RPMI7951 (cell line): ENCODE results near the gene ASTN2. TPM values are rescaled to one million over a fixed set of nuclear protein-coding genes. Genes with fewer than 3 reads are reported as not detected.

Experiments used
- DNase-seq: peaks from one replicate; pipeline ENCODE4 v3.0.0-alpha.2; 2012; ENCODE audit warnings: low read depth
- total RNA-seq: library from RNA; depleted of rRNA; stranded (reverse); fragments of >200 nt; shearing (Covaris generic); gene quantifications from 2 replicates; pipeline ENCODE4 v1.2.3, GENCODE V29; 2014

ASTN2 gene
- total RNA-seq, 1 experiment from 2014 or later: 5.2 TPM

DNA sequence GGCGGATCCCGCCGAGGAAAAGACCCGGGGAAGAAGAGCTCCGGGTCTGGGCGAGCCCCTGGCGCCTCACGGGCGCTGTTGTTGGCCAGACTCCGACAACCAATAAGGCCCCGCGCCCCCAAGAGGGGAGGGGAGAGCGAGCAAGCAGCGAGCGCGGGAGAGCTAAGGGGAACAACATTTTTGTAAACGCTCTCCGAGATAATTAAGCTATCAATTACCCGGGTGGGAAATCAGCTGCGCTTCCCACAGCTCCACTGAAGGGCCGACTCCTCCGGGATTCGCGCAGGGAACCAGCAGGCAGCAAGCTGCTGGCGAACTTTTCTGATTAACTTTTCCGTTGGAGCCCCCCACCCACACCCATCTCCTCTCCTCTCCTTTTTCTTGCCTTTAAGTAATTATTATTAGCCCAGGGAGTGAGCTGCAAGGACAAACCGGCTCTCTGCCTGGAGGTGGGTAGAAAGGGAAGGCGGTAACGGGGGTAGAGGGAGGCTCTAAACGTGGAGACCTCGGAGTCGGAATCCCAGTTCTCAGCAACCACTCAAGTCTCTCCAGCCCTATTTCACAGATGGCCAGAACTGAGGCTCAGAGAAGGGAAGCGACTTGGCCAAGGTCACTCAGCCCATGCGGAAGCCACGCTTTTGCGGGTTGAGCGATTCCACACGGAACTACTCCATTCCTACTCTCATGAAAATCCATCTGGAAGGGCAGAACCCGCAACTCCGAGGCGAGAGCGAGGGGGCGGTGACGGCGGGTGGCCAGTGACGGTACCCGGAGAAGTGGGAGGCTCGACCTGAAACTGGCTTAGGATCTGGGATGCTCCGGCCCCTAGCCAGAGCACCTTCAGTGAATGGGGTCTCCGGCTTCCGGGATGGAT, 1.3 kb downstream of the ASTN2 start:
- no peak for DNase-seq

DNA sequence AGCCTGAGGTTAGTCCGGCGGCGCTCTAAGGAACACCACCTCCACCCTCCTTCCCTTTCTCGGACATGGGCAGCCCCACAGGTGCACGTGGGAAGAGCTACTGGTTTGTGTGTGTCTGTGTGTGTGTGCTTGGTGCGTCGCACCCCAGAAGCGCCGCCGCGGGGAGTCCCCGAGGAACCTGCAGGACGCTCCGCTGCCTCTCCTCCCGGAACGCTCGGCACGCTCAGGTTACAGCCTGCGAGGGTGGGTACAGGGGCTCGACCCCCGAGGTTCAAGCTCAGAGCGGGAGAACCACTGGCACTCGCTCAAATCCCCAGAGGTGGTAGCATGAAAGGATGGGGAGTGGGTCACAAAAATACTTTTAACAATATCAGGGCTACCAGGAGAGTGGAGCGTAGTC, 2.0 kb downstream of the ASTN2 start:
- no peak for DNase-seq

DNA sequence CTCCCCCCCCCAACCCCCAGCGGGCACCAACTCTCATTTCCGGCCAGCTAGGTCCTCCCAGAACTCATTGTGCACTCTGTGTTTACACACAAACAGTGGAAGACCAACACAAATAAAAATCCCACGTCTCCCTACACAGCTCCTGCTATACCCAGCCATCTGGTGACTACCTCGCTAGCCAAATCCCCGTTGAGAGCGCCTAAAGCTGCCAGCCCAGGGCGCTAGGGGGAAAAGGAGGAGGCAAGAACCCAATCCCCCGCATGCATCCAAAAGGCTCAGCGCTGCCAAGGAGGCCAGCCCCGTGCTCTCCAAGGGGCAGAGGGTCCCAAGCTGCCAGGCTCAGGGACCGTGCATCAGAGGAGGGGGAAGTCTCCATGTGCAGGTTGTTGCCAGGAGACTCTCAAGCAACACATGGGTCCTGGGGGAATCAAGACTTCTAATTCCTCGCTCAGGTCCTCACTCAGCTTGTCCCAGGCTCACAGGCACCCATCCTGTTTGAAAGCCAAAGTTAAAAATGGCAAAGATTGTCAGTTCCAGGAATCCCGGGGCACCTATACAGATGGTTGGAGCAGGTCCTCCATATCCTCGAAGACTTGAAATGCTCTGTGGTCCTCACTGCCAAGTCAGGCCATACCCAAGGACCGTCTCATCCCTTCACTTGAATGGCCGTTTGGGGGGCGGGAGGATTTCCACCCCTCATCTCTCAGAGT, 2.7 kb downstream of the ASTN2 start:
- DNase-seq: no peak

DNA sequence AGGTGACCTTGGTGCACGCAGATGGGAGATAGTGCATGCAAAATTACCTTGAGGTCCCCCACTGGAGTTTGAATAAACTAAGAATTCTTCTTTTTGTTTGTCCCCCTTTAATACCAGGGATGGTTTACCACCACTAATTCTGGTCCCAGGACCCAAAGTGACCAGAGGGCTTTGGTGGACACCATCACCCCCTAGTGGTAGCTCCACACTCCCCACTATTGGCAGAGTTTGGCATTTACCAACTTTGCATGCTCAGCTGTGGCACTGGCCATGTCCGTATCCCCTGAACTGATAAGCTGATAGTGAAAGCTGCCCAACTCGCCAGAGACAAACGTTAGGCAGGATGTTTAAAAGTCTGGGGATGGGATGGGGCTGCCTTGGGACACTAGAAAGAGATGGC, 3.3 kb downstream of the ASTN2 start:
- DNase-seq: peak; percentile 22

DNA sequence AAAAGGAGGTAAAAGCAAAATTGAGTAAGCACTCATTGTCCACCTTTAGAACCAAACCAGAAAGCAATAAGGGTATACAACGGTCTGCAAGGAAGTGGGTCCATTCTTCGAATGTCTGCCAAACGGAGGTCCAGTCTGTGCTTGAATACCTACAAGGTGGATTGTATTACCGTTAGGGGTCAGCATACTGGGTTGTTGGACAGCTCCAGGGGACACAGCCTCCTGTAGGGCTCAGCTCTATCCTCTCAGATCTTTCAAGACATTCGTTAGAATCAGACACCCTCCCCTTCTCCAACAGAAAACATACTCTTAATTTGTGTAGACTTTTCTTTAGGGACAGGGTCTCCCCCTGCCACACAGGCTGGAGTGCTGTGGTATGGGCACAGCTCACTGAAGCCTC, 5.5 kb downstream of the ASTN2 start:
- no peak for DNase-seq

DNA sequence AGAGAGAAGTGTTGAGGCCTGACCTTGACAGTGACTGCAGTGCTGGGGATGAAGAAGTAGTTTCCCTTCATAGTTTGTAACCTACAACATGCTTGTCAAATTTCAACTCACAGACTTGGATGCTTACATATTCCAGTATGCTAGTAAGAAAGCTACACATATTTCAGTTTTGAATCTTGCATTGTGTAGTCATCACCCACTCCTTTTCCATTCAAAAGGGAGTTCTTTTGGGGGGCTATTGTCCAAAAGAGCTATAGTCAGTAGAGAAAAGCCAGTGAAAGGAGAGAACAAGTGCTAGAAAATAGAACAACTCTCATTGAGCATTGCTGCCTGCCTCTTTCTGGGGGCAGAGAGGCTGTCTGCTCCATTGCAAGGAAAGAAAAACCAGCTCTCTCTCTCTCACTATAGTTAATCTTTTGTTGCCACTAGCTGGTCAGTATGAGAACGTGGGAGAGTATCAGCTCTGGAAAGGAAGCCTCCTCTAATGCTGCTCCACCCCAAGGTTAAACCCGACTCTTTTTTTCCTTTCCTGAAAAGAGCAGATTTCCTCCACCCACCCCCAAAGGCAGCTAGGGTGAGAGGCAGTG, 7.3 kb downstream of the ASTN2 start:
- DNase-seq: no peak

DNA sequence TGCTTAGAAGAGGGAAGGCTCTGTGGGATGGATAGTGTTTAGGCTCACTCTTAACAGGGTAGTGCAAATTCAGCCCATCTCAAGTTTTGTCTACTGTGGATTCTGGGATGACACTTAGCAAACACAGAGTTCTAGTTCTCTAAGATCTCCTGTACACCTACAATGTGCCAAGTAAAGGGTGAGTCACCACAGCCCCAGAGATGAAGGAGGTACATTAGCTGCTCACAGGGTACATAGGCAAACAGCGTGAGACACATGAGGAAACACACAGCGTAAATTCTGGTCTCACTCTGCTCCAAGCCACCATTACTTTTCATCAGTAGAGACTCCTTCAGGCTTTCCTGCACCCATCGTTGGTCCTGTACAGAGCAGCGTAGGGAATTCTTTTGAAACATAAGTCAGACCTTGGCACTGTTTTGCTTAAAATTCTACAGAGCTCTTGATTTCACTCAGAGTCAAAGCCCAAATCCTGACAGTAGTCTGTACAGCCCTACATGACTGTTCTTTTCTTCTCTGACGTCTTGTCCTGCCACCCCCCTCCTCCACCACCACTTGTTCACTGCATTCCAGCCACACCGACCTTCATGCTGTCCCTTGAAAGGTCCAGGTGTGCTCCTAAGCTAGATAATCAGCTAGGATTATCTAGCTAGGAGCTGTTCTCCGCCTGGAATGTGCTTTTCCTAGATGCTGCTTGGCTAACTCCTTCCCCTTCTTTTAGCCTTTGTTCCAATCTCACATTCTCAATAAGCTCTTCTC, 8.7 kb downstream of the ASTN2 start:
- no peak for DNase-seq

DNA sequence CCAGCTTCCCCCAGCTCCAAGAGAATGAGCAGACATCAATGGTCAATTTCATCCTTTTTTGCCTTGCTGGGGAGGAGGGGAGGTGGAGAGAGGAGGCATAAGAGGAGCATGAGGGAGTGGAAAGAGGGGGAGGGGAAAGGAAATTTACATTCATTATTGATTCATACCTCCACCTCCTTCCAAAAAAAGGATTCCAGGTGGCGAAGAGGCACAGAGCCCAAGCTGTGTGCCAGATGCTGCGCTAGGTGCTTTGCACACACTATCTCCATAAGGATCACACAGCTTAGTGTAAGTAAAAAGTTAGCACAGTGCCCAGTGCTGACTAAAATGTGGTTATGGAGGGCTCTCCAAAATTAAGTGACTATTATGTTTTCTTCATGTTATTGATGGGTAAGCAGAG, 11.0 kb downstream of the ASTN2 start:
- DNase-seq: no peak

DNA sequence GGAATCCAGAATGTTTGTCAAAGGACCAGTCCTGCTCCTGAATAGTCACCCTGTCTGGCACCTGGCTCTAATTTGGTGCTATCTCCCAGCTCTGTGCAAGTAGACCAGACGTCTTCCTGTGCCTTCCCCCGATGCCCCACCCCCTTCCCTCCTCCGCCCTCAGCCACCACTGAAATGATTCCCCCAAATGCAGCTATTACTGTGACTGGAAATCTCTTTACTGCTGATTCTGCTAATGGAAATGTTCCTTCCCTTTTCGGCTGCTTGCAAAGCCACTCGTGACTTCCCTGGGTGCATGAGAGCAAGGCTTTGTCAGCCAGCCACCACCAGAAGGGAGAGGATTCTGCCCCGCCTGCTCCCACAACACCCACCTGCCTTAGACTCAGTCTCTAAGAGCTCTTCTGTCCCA, 11.4 kb downstream of the ASTN2 start:
- DNase-seq: no peak

DNA sequence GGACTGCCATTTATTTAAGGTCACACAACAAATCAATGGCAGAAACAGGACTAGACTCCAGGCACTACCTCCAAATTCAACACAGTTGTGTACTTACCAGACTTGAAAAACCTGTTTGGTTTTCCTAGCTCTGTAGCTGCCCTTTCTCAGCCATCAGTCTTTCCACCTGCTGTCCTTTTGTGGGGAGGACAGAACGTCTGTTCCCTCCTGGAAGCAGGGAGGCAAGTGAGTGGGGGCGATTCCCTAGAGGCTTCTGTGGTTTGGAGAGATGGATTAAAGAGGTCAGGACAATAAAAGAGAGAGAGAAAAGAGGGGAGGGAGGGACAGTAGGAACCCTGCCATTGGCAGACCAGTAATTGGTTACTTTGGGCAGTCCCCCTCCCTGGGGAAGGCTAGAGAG, 14.7 kb downstream of the ASTN2 start:
- no peak for DNase-seq

DNA sequence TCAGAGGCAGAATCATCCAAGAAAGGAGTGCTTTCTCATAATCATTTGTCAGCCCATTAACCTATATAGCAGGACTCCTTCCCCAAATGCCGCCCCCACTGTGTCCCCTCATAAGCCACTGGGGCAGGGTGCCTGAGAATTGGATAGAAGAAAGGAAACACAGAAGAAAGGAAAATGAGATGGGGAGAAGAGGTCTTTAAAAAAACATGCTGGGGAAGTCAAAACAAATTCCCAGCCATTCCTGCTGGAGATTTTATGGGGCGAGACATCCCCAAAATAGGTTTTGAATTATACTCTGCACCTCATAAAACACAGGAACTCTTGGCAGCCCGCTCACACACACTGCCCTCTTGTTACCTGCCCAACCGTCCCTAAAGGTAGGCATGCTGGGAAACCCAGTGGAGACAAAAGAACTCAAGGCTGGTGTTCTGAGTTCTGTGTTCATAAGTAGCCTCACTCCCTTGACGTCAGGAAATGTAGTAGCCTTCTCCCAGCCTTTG, 19.7 kb downstream of the ASTN2 start:
- no peak for DNase-seq

DNA sequence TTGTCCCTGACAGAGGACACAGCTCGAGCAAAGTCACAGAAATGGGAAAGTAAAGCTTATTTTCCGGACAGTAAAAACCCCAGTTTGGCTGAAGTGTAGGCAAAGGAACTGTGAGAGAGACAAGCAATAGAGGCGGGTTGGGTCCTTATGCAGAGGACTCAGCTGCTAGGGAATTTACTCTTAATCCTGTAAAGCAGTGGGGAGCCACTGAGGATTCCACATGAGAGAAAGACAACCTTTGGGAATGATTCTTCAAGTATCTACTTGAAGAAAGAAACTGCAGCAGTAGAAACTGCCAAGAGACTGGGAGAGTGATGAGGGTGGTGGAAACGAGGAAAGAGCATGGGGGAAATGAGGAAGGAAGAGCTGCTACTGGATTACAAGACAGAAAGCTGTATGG, 20.2 kb downstream of the ASTN2 start:
- no peak for DNase-seq

DNA sequence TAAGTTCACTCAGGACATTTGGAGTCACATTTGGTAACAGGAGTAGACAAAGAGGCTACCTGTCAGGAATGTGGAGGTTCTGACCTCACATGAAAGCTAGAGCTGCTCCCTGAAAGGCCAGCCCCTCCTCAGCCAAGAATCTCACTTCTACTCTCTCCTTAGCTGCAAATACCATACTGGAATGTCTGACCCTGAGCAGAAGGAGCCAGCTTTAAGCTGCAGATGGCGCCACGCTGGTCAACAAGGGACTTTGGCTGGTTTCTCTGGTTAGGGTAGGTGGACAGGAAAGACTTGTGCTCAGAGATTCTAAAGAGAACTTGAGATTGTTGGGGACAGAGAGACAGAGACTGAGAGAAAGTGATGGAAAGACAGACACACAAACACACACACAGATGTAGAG, 21.9 kb downstream of the ASTN2 start:
- no peak for DNase-seq

DNA sequence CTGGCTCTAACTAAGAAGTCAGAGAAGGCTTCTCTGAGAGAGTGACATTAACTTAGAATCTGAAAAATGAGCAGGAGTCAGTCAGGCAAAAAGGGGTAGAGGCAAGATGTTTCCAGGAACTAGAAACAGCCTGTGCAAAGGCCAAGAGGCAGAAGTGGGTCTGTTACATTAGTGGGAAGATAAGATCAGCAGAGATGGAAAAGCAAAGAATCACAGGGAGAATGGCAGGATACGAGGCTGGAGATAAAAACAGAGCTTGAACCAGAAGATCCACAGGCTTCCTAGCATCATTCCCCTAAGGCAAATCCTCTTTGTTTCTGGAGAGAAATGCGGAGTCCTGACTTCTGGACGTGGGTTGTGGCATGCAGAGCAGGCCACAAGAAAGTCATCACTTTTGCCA, 27.4 kb downstream of the ASTN2 start:
- DNase-seq: no peak

DNA sequence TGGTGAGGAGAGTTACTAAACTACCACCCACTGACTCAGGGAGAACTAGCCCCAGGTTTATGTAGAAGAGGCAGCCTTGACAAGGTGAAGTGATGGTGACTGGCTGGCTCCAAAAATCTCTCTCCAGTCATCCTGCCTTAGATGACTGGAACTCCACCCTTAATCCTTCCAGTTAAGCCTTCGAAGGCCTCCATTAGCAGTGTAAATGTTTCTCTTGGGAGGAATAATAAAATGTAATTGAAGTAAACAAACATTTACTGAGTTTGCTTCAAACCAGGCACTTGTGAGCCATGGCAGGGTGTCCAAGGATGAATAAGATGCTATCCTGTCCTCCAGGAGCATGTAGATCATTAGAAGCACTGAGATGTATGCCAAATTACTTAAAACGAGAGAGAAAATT, 35.5 kb downstream of the ASTN2 start:
- no peak for DNase-seq

DNA sequence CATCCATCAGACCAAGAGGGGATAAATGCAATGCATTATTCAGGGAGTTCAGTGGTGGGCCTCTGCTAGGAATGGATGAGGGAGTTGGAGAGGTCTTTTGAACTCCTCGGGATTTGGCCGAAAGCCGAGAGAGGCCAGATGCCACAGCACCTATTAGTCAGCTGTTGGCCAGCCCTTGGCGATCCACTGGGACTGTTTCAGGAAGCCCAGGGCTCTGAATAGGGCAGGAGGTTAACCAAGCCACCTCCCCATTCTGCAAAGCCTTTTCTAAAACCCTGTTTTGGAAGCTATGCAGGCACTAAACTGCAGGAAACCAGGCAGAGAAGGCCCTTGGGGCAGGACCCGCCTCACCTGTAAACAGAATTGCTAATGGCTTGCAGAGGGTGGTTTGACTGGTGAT, 37.8 kb downstream of the ASTN2 start:
- no peak for DNase-seq

DNA sequence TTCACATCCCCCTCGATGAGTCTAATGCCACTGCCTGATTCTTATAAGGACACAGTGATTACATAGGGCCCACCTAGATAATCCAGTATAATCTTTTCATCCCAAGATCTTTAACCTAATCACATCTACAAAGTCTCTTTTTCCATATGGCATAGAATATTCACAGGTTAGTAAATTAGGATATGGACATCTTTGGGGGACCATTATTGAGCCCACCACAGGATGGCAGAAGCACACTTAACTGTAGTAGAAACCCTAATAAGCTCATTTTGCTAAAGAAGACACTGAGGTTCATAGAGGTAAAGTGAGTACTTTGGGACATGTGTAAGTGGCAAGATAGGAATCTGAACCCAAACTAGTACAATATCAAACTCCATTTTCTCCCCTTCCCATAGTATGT, 38.9 kb downstream of the ASTN2 start:
- no peak for DNase-seq

DNA sequence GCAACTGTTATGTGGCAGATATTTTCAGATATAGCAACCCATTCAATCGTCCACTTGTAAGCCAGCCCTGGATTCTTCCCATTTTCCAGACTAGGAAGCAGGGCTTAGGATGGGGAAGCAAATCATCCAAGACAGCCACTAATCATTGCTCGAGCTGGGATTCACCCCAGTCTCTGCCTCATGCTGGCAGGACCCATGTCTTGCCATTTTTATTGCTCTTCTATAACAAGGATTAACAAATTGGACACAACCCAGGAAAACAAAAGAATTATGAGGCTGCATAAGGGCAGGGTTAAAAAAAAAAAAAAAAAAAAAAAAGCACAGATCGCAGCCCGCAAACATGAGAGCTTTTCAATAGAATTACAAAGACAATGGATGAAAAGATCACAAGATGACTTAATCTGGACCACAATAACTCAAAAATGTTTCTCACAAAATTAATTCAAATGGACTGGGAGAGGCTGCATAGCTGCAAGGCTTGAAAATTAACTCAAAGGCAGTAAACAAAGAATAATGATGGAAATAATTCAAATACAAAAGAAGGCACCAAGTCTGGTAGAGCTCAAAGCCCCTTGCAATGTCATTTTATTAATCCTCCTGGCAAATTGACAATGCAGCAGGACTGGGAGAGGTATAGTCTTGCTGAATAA, 40.7 kb downstream of the ASTN2 start:
- DNase-seq: no peak

DNA sequence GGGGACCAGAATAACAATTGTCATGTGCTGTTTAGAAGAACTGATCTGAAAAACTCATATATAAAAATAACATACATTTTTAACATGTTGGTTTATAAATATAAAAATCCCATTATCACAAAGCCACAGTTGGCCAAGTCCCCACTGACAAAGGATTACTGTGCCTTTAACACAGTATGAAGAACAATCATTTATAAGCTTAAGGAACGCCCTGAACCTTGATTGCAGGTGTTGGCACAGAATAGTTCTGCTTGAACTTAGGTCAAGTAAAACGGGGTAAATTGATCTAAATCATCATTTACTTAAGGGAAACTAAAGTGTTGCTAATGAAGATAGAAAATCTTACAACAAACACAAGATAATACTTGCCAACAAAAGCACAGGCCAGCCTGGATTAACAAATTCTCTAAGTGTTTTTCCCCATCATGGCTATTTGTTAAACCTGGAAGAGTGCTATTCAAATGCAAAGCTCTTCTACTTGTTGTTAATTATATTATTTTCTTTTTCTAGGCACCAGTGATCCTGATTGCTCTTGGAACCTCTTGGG, 46.1 kb downstream of the ASTN2 start:
- no peak for DNase-seq

DNA sequence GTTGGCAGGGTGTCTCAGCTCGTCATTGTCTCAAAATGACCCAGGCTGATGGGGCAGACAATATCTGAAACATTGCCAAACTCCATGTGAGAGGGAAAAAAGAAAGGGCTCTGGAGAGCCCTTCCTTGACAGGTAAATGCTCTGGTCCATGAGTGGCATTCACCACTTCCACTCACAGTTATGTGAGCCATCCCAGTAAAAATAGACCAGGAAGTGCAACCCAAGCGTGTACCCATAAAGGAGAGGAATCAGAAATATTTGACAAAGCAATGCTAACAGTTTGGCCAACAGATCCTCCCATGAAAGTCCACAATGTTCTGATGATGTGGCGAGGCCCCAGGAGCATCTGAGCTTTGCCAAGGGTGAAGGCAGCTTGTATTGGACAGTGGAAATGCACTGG, 49.4 kb downstream of the ASTN2 start:
- DNase-seq: no peak

DNA sequence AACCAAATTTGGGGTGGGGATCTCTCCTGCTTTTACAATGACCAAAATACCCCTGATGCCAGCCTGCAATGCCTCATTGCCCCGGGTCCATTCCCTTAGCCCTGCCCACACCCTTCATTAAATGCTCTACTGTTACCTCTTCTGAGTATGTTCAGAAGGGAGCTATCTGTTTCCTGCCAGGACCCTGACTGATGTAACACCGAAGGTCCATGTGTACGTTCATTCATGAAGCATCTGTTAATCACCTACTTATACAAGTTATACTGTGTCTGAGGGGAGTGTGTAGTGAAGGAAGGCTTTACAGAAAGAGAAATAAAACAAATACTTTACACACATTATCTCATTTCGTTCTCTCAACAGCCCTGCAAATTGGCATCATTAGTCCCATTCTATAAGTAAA, 51.9 kb downstream of the ASTN2 start:
- DNase-seq: no peak
